Measurements from ENCODE around the gene SUPT3H. TPM values are rescaled to one million over a fixed set of nuclear protein-coding genes. Genes with fewer than 3 reads are reported as not detected.

The SUPT3H gene
- polyA plus RNA-seq, 1 donor (not counting 4 experiments of a cell fraction or from before 2014, with no cell fraction given) = 7.6 TPM

DNA sequence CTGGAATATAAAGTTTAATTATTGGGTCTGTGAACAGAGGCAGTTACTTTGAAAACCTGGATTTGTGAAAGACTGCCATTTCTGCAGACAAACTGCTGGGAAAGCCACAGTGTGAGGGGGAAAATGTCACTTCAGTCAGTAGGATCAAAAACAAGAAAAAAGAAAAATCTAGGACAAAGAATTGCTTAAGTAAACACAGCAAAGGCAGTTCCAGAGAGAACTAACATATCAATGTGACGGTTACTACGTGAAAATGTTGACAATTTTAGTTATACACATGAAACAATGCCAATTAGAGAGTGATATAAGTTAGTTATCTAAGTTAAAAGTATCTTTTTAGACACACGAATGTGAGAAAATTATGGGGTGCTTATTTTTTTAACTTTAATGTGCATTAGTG lies 320.0 kb downstream of the SUPT3H start:
- no peak for FAIRE-seq
- TF ChIP-seq, protein P1, sequence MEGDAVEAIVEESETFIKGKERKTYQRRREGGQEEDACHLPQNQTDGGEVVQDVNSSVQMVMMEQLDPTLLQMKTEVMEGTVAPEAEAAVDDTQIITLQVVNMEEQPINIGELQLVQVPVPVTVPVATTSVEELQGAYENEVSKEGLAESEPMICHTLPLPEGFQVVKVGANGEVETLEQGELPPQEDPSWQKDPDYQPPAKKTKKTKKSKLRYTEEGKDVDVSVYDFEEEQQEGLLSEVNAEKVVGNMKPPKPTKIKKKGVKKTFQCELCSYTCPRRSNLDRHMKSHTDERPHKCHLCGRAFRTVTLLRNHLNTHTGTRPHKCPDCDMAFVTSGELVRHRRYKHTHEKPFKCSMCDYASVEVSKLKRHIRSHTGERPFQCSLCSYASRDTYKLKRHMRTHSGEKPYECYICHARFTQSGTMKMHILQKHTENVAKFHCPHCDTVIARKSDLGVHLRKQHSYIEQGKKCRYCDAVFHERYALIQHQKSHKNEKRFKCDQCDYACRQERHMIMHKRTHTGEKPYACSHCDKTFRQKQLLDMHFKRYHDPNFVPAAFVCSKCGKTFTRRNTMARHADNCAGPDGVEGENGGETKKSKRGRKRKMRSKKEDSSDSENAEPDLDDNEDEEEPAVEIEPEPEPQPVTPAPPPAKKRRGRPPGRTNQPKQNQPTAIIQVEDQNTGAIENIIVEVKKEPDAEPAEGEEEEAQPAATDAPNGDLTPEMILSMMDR (optimal IDR thresholded peaks at IDR 0.05 in 1 of 3, IDR thresholded peaks at IDR 0.05 in 1 of 3, conservative IDR thresholded peaks at IDR 0.05 in 1 of 3; ENCODE audit: extremely low read depth in 1 of 3, insufficient read depth in 2 of 3, low read length in 3 of 3) = no peak
- no peak for TF ChIP-seq EZH2 (IDR thresholded peaks at IDR 0.05; ENCODE audit: low read length)
- no peaks in the 10 kb centered on the region for H3K9me1 ChIP-seq (ENCODE audit: control insufficient read depth, extremely low read depth, insufficient read depth, low read length)
- no peaks in the 10 kb centered on the region for H3K36me3 ChIP-seq (ENCODE audit: control insufficient read depth in 2 of 2, extremely low read depth in 1 of 2, insufficient read depth in 2 of 2, low read length in 2 of 2)
- H3K27ac ChIP-seq (ENCODE audit: control insufficient read depth, insufficient read depth, low read length) = no peak overlapping the region
- H3K4me1 ChIP-seq (ENCODE audit: control insufficient read depth, extremely low read depth, insufficient read depth, low read length) = no peaks in the 10 kb centered on the region
- H4K20me1 ChIP-seq (ENCODE audit: control insufficient read depth, extremely low read depth, insufficient read depth, low read length) = no peaks in the 10 kb centered on the region
- no peaks in the 10 kb centered on the region for H3K79me2 ChIP-seq (ENCODE audit: control insufficient read depth, insufficient read depth, low read length)
- H3K9ac ChIP-seq (ENCODE audit: control insufficient read depth, extremely low read depth, insufficient read depth, low read length) = no peak overlapping the region
- no peak for DNase-seq (ENCODE audit: low read depth, low spot score)
- no peak overlapping the region for H3K4me2 ChIP-seq (ENCODE audit: control insufficient read depth, extremely low read depth, insufficient read depth, low read depth, low read length)
- no peaks in the 10 kb centered on the region for H3K9me3 ChIP-seq (ENCODE audit: control insufficient read depth, low read depth, low read length)
- H3K4me3 ChIP-seq (ENCODE audit: control insufficient read depth in 2 of 3, extremely low read depth in 1 of 3, insufficient read depth in 2 of 3, low read depth in 1 of 3, low read length in 3 of 3) = no peak overlapping the region
- H2AFZ ChIP-seq (ENCODE audit: control insufficient read depth, low read length) = no peak overlapping the region
- no peaks in the 10 kb centered on the region for H3K27me3 ChIP-seq (ENCODE audit: control insufficient read depth, extremely low read depth, insufficient read depth, low read length)
- dilution Hi-C loops (cut with MboI; ENCODE audit: extremely low pct_ligation_motif_present, low sequenced_read_pairs) = no loop called here

DNA sequence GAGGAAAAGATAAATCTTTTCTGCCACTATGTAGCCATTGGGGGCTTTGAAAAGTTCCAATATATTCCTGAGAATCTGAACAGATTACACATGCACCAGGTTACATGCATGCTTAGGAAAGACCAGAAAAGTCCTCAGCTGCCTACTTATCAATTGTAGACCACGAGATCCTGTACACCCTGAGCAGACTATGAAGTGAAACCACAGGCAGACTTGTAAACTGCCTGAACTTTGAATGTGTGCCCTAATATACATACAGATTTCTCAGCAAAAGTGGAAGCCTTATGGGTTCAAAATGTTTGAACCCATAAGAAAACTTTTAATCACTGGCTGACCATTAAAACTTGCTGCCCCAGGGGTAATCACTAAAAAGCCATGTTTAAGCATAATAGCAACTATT lies 323.1 kb downstream of the SUPT3H start:
- no peaks in the 10 kb centered on the region for H3K79me2 ChIP-seq (ENCODE audit: control insufficient read depth, insufficient read depth, low read length)
- H3K27me3 ChIP-seq (ENCODE audit: control insufficient read depth, extremely low read depth, insufficient read depth, low read length) = no peaks in the 10 kb centered on the region
- H3K9me1 ChIP-seq (ENCODE audit: control insufficient read depth, extremely low read depth, insufficient read depth, low read length) = no peaks in the 10 kb centered on the region
- no peak overlapping the region for H3K4me3 ChIP-seq (ENCODE audit: control insufficient read depth in 2 of 3, extremely low read depth in 1 of 3, insufficient read depth in 2 of 3, low read depth in 1 of 3, low read length in 3 of 3)
- H3K27ac ChIP-seq (ENCODE audit: control insufficient read depth, insufficient read depth, low read length) = no peak overlapping the region
- no peak overlapping the region for H3K9ac ChIP-seq (ENCODE audit: control insufficient read depth, extremely low read depth, insufficient read depth, low read length)
- H2AFZ ChIP-seq (ENCODE audit: control insufficient read depth, low read length) = no peak overlapping the region
- no peaks in the 10 kb centered on the region for H3K9me3 ChIP-seq (ENCODE audit: control insufficient read depth, low read depth, low read length)
- TF ChIP-seq EZH2 (IDR thresholded peaks at IDR 0.05; ENCODE audit: low read length) = no peak
- TF ChIP-seq, protein P1 (optimal IDR thresholded peaks at IDR 0.05 in 1 of 3, IDR thresholded peaks at IDR 0.05 in 1 of 3, conservative IDR thresholded peaks at IDR 0.05 in 1 of 3; ENCODE audit: extremely low read depth in 1 of 3, insufficient read depth in 2 of 3, low read length in 3 of 3) = no peak
- no peak overlapping the region for H3K4me2 ChIP-seq (ENCODE audit: control insufficient read depth, extremely low read depth, insufficient read depth, low read depth, low read length)
- DNase-seq (ENCODE audit: low read depth, low spot score) = no peak
- no peak for FAIRE-seq
- no peaks in the 10 kb centered on the region for H3K36me3 ChIP-seq (ENCODE audit: control insufficient read depth in 2 of 2, extremely low read depth in 1 of 2, insufficient read depth in 2 of 2, low read length in 2 of 2)
- dilution Hi-C loops (cut with MboI; ENCODE audit: extremely low pct_ligation_motif_present, low sequenced_read_pairs) = no loop called here
- no peaks in the 10 kb centered on the region for H4K20me1 ChIP-seq (ENCODE audit: control insufficient read depth, extremely low read depth, insufficient read depth, low read length)
- peaks cover 3% of the 10 kb centered on the region for H3K4me1 ChIP-seq (ENCODE audit: control insufficient read depth, extremely low read depth, insufficient read depth, low read length)
